Endothelial cell of umbilical vein (primary cell): ENCODE results near the gene CTNNA2. TPM values are rescaled to one million over a fixed set of nuclear protein-coding genes. Genes with fewer than 3 reads are reported as not detected.

Experiments used
- BruUV-seq: library from RNA; stranded (reverse); fragments of 400-500 nt; replicated peaks from 2 replicates; lab custom pipeline; 2021; lab: Mats Ljungman, UMichigan
- CTCF ChIA-PET: fragments of 300-600, 350-600 bp; sonication (Branson Sonifier 250); formaldehyde crosslinking; loops from one replicate; lab custom pipeline; 2021; ENCODE audit warnings: antibody characterized with exemption, inconsistent platforms; lab: Charles Lee
- POLR2A ChIA-PET: fragments of 300-600, 350-600 bp; sonication (Branson Sonifier 250); formaldehyde crosslinking; loops from one replicate; lab custom pipeline; 2021; ENCODE audit warnings: antibody characterized with exemption, inconsistent platforms; lab: Charles Lee
- DNase-seq: peaks from one replicate; pipeline ENCODE4 v3.0.0-alpha.2; 2011; ENCODE audit warnings: low read depth, low spot score
- FAIRE-seq: peaks from 2 replicates; lab custom pipeline; 2011; peaks lifted over from hg19 to GRCh38; lab: Jason Lieb, UNC
- H2AFZ ChIP-seq: 2 replicates; pipeline ENCODE4 v1.6.0; 2012; ENCODE audit warnings: low read depth, low read length, control low read depth, inconsistent platforms
- H3K27ac ChIP-seq: 2 replicates; pipeline ENCODE4 v1.5.1; 2011; ENCODE audit warnings: low read depth, mild to moderate bottlenecking, control low read depth, low read length, moderate library complexity; ENCODE audit not compliant: insufficient read depth
- H3K27me3 ChIP-seq, 2 experiments: 2 replicates each; pipeline versions ENCODE4 v1.6.0 to v1.6.1; 2011; ENCODE audit warnings: low read length in 2 of 2, mixed read lengths in 1 of 2; ENCODE audit not compliant: control insufficient read depth in 2 of 2, insufficient read depth in 2 of 2
- H3K36me3 ChIP-seq, 2 experiments: 2 replicates in 1 of 2; 3 replicates in 1 of 2; pipeline ENCODE4 v1.5.1; 2011; ENCODE audit warnings: low read length in 2 of 2, mild to moderate bottlenecking in 1 of 2, moderate library complexity in 1 of 2; ENCODE audit not compliant: control insufficient read depth in 2 of 2, insufficient read depth in 2 of 2; ENCODE audit errors: extremely low read depth in 1 of 2
- H3K4me1 ChIP-seq: 3 replicates; pipeline ENCODE4 v1.5.1; 2011; ENCODE audit warnings: mild to moderate bottlenecking, low read length; ENCODE audit not compliant: control insufficient read depth, insufficient read depth; ENCODE audit errors: extremely low read depth
- H3K4me2 ChIP-seq: 2 replicates; pipeline ENCODE4 v1.6.1; 2011; ENCODE audit warnings: low read length, control low read depth, mixed read lengths; ENCODE audit not compliant: insufficient read depth
- H3K4me3 ChIP-seq, 3 experiments: fragments of 200-600 bp in 1 of 3; sonication (generic), shearing (Covaris generic) in 1 of 3; replicated peaks in 1 of 3; 2 replicates each; pipeline ENCODE4 v1.5.1; 2011 to 2016; ENCODE audit warnings: control low read depth in 3 of 3, low read length in 3 of 3, mild to moderate bottlenecking in 2 of 3, inconsistent platforms in 1 of 3, low read depth in 1 of 3, moderate library complexity in 1 of 3; ENCODE audit not compliant: insufficient read depth in 1 of 3
- H3K79me2 ChIP-seq: 2 replicates; pipeline ENCODE4 v1.6.0; 2012; ENCODE audit warnings: low read length, inconsistent platforms; ENCODE audit not compliant: control insufficient read depth, insufficient read depth
- H3K9ac ChIP-seq: replicated peaks from 2 replicates; pipeline ENCODE3; 2011; ENCODE audit warnings: low read length, control low read depth; ENCODE audit not compliant: insufficient read depth; ENCODE audit errors: extremely low read depth
- H3K9me1 ChIP-seq: replicated peaks from 3 replicates; pipeline ENCODE4 v1.6.0; 2011; ENCODE audit warnings: mild to moderate bottlenecking, low read length; ENCODE audit not compliant: control insufficient read depth, insufficient read depth; ENCODE audit errors: extremely low read depth
- H3K9me3 ChIP-seq: replicated peaks from 2 replicates; pipeline ENCODE4 v1.5.1; 2012; ENCODE audit warnings: low read length, inconsistent platforms; ENCODE audit not compliant: control insufficient read depth, insufficient read depth
- H4K20me1 ChIP-seq: replicated peaks from 2 replicates; pipeline ENCODE3; 2011; ENCODE audit warnings: mild to moderate bottlenecking, low read length; ENCODE audit not compliant: control insufficient read depth, insufficient read depth; ENCODE audit errors: extremely low read depth
- EZH2 ChIP-seq: IDR thresholded peaks from 2 replicates; pipeline ENCODE4 v1.6.1; 2012; ENCODE audit warnings: borderline replicate concordance, low read depth, mild to moderate bottlenecking, moderate library complexity, low read length, inconsistent platforms; ENCODE audit not compliant: severe bottlenecking
- FOS ChIP-seq: IDR thresholded peaks from 2 replicates; pipeline ENCODE4 v1.6.1; 2011; ENCODE audit warnings: mild to moderate bottlenecking, low read length, moderate library complexity, borderline replicate concordance; ENCODE audit not compliant: insufficient read depth
- GATA2 ChIP-seq: IDR thresholded peaks from 2 replicates; pipeline ENCODE4 v1.7.0; 2011; ENCODE audit warnings: low read depth, mild to moderate bottlenecking, moderate library complexity, mixed read lengths, low read length; ENCODE audit not compliant: insufficient read length, insufficient read depth
- JUN ChIP-seq: IDR thresholded peaks from 2 replicates; pipeline ENCODE4 v1.6.1; 2011; ENCODE audit warnings: borderline replicate concordance, low read depth; ENCODE audit not compliant: insufficient read length, insufficient read depth
- MYC ChIP-seq: IDR thresholded peaks from one replicate; pipeline ENCODE4 v1.6.1; 2011; ENCODE audit warnings: mild to moderate bottlenecking, low read depth, low read length
- POLR2A ChIP-seq: IDR thresholded peaks from 2 replicates; pipeline ENCODE4 v1.6.1; 2012; ENCODE audit warnings: low read depth, mild to moderate bottlenecking, control low read depth, low read length
- POLR2AphosphoS5 ChIP-seq: IDR thresholded peaks from 2 replicates; pipeline ENCODE4 v1.6.1; 2012; ENCODE audit warnings: low read depth, mild to moderate bottlenecking, control low read depth, low read length, moderate library complexity; ENCODE audit not compliant: insufficient read depth
- dilution Hi-C: fragments of 300-500 bp; cut with MboI; formaldehyde crosslinking; loops from one replicate; pipeline ENCODE4 v1.15.0; 2019; ENCODE audit warnings: low sequenced_read_pairs; ENCODE audit not compliant: extremely low pct_ligation_motif_present
- intact Hi-C: fragments of 100-400 bp; cut with micrococcal nuclease; formaldehyde crosslinking; loops from one replicate; pipeline ENCODE4 v1.10.0; 2022
- polyA plus RNA-seq, 4 experiments: library from polyadenylated mRNA; depleted of rRNA in 3 of 4; stranded (reverse) in 3 of 4; unstranded in 1 of 4; fragments of >200 nt; gene quantifications; 2 replicates each; pipeline versions ENCODE4 v1.2.1 to v1.2.3, GENCODE V29; 2011 to 2012; ENCODE audit warnings: missing spikeins in 1 of 4
- total RNA-seq: library from RNA; stranded (reverse); gene quantifications from 2 replicates; pipeline ENCODE4 v1.2.3, GENCODE V29; 2021
- TF ChIP-seq, protein P1 (sequence below): IDR thresholded peaks from 2 replicates; pipeline ENCODE4 v1.6.1; 2011; ENCODE audit not compliant: insufficient read depth, insufficient read length
- TF ChIP-seq, protein P2 (sequence below), 2 donors: IDR thresholded peaks; 1 replicate in 1 of 2; 2 replicates in 1 of 2; pipeline ENCODE4 v1.5.1; 2011; ENCODE audit warnings: low read length in 2 of 2, mild to moderate bottlenecking in 2 of 2, moderate library complexity in 2 of 2, control low read depth in 1 of 2, inconsistent platforms in 1 of 2, low read depth in 1 of 2; ENCODE audit not compliant: insufficient read depth in 1 of 2; ENCODE audit errors: extremely low read depth in 1 of 2

CTNNA2 gene
- total and polyA plus RNA-seq, 2 donors (not counting 3 experiments of a cell fraction or from before 2014, with no cell fraction given), result not detected

DNA sequence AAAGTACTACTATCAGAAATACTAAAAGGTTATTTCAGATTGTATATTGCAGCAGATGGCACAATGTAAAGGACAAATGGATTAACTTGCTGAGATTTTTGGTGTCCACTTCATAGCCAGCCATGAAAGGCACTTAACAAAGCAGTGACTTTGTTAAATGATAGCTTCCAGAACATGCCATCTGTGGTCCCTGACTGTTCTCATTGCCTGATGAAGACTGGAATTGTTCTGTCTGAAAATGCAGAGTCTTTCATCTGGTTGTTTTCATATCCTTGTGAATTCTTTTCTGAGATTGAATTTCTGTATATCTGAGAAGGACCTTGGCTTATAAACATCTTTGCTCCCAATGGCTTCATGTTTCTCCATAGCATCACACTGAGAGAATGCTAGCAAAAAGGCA, 836.1 kb downstream of the CTNNA2 start:
- no peak for TF ChIP-seq POLR2AphosphoS5
- no peak for TF ChIP-seq EZH2
- no peak for TF ChIP-seq JUN
- TF ChIP-seq, protein P1, sequence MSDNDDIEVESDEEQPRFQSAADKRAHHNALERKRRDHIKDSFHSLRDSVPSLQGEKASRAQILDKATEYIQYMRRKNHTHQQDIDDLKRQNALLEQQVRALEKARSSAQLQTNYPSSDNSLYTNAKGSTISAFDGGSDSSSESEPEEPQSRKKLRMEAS, result no peak
- TF ChIP-seq FOS, result no peak
- TF ChIP-seq, protein P2, sequence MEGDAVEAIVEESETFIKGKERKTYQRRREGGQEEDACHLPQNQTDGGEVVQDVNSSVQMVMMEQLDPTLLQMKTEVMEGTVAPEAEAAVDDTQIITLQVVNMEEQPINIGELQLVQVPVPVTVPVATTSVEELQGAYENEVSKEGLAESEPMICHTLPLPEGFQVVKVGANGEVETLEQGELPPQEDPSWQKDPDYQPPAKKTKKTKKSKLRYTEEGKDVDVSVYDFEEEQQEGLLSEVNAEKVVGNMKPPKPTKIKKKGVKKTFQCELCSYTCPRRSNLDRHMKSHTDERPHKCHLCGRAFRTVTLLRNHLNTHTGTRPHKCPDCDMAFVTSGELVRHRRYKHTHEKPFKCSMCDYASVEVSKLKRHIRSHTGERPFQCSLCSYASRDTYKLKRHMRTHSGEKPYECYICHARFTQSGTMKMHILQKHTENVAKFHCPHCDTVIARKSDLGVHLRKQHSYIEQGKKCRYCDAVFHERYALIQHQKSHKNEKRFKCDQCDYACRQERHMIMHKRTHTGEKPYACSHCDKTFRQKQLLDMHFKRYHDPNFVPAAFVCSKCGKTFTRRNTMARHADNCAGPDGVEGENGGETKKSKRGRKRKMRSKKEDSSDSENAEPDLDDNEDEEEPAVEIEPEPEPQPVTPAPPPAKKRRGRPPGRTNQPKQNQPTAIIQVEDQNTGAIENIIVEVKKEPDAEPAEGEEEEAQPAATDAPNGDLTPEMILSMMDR (IDR thresholded peaks at IDR 0.05; ENCODE audit: extremely low read depth in 1 of 2, insufficient read depth in 1 of 2, low read depth in 1 of 2, low read length in 2 of 2), result no peak
- no peak for TF ChIP-seq POLR2A
- no peak for TF ChIP-seq MYC
- no peak for TF ChIP-seq GATA2

More for the DNA sequence above, 836.1 kb downstream of the CTNNA2 start:
- Histone ChIP-seq H3K9me3 (peaks cover 4% of the 10 kb centered on the region), H3K36me3 (no peaks in the 10 kb centered on the region), H3K9me1 (no peaks in the 10 kb centered on the region), H3K79me2 (no peaks in the 10 kb centered on the region), H3K4me1 (no peaks in the 10 kb centered on the region), H3K4me2 (no peak overlapping the region), H3K9ac (no peak overlapping the region), H3K27me3 (no peaks in the 10 kb centered on the region), H2AFZ (no peak overlapping the region), H4K20me1 (no peaks in the 10 kb centered on the region), H3K4me3 (no peak overlapping the region), H3K27ac (no peak overlapping the region)
- dilution Hi-C loops, result no loop called here
- no TSS peak for BruUV-seq
- FAIRE-seq (no peak), DNase-seq (no peak)
- intact Hi-C loops, result no loop called here
- POLR2A ChIA-PET, result no interaction called here
- CTCF ChIA-PET, result no interaction called here
